Fibroblast of villous mesenchyme (primary cell): ENCODE measurements around the gene GDA. TPM values are rescaled to one million over a fixed set of nuclear protein-coding genes. Genes with fewer than 3 reads are reported as not detected.

Experiments used
- DNase-seq: peaks from one replicate; pipeline ENCODE4 v3.0.0-alpha.2; 2010; ENCODE audit warnings: low read depth
- H3K4me3 ChIP-seq: 2 replicates; pipeline ENCODE4 v1.5.1; 2011; ENCODE audit warnings: low read depth, mild to moderate bottlenecking, low read length
- CTCF ChIP-seq: IDR thresholded peaks from 2 replicates; pipeline ENCODE4 v1.5.1; 2012; ENCODE audit warnings: low read depth, mild to moderate bottlenecking, low read length; ENCODE audit not compliant: insufficient read depth
- total RNA-seq: library from RNA; depleted of rRNA; stranded (reverse); fragments of >200 nt; gene quantifications from 2 replicates; pipeline ENCODE4 v1.2.3, GENCODE V29; 2012

The GDA gene
- total RNA-seq, 1 donor, result 4.3 TPM

- DNase-seq, result no peak
- H3K4me3 ChIP-seq, result no peak overlapping the region
- TF ChIP-seq CTCF, result no peak
Observed at GRCh38 chr9:72158680-72159079, 9.4 kb downstream of the GDA start.

GRCh38 chr9:72160446-72161123 lies 11.3 kb downstream of the GDA start:
- no peak overlapping the region for H3K4me3 ChIP-seq
- DNase-seq, result no peak
- no peak for TF ChIP-seq CTCF

- no peak for DNase-seq
- H3K4me3 ChIP-seq, result no peak overlapping the region
- TF ChIP-seq CTCF, result no peak
Observed at GRCh38 chr9:72165326-72165725, 16.1 kb downstream of the GDA start.

GRCh38 chr9:72165821-72166547 lies 16.7 kb downstream of the GDA start:
- TF ChIP-seq CTCF, result no peak
- no peak for DNase-seq
- H3K4me3 ChIP-seq, result no peak overlapping the region

- DNase-seq, result no peak
- no peak for TF ChIP-seq CTCF
Observed at GRCh38 chr9:72168075-72168474, 18.8 kb downstream of the GDA start.

GRCh38 chr9:72169178-72169577 lies 19.9 kb downstream of the GDA start:
- no peak for DNase-seq

More at GRCh38 chr9:72168075-72168474, 18.8 kb downstream of the GDA start:
- no peak overlapping the region for H3K4me3 ChIP-seq

More at GRCh38 chr9:72169178-72169577, 19.9 kb downstream of the GDA start:
- TF ChIP-seq CTCF, result no peak
- H3K4me3 ChIP-seq, result no peak overlapping the region
